Activated CD4-positive, alpha-beta T cell treated with anti-CD3 and anti-CD28 coated beads, Interleukin-2, amount 10 ng/mL, durations not matched to agents 7 days and 5 days (primary cell): ENCODE results near the gene PRPF6. TPM values are rescaled to one million over a fixed set of nuclear protein-coding genes. Genes with fewer than 3 reads are reported as not detected.
A peak's percentile ranks its signal among the peaks of the same experiment; 100 is the strongest.

ENCODE experiments used
- CTCF ChIA-PET: fragments of 350-600 bp; sonication (Branson Sonifier 250); formaldehyde crosslinking; loops from one replicate; lab custom pipeline; 2021; ENCODE audit warnings: antibody characterized with exemption; lab: Charles Lee
- POLR2A ChIA-PET: fragments of 350-600 bp; sonication (Branson Sonifier 250); formaldehyde crosslinking; loops from one replicate; lab custom pipeline; 2021; ENCODE audit warnings: antibody characterized with exemption; lab: Charles Lee
- DNase-seq: peaks from one replicate; pipeline ENCODE4 v3.0.0-alpha.2; 2020
- H3K27ac Mint-ChIP-seq: one replicate; pipeline ENCODE4 v1.8.0; 2021; ENCODE audit warnings: mild to moderate bottlenecking, moderate library complexity, mixed read lengths
- H3K27me3 Mint-ChIP-seq: one replicate; pipeline ENCODE4 v1.8.0; 2021; ENCODE audit warnings: mixed read lengths
- H3K36me3 Mint-ChIP-seq: one replicate; pipeline ENCODE4 v1.8.0; 2021; ENCODE audit warnings: low read depth, mixed read lengths
- H3K4me1 Mint-ChIP-seq: one replicate; pipeline ENCODE4 v1.8.0; 2021; ENCODE audit warnings: mixed read lengths
- H3K4me3 Mint-ChIP-seq: one replicate; pipeline ENCODE4 v1.8.0; 2021; ENCODE audit warnings: mild to moderate bottlenecking, moderate library complexity, mixed read lengths
- H3K9me3 Mint-ChIP-seq: one replicate; pipeline ENCODE4 v1.8.0; 2021; ENCODE audit warnings: mixed read lengths
- total RNA-seq, 2 experiments: library from RNA; stranded (reverse); gene quantifications; one replicate each; pipeline ENCODE4 v1.2.3, GENCODE V29; 2021

PRPF6 gene
- total RNA-seq, 2 experiments from 2014 or later, result 67.1 to 70.8 TPM

GRCh38 chr20:64065974-64066343 lies 85.0 kb downstream of the PRPF6 start:
- H3K27ac Mint-ChIP-seq, result peak overlapping the region; percentile 93
- H3K9me3 Mint-ChIP-seq, result no peaks in the 10 kb centered on the region
- H3K4me1 Mint-ChIP-seq, result peaks cover 61% of the 10 kb centered on the region
- no peaks in the 10 kb centered on the region for H3K27me3 Mint-ChIP-seq
- ChIA-PET CTCF (interaction anchor here (0.8 to 1.4 kb wide), 8 partner anchors 9 to 85 kb away, joined by 3 to 4 read pairs (median 3); partner anchors contain the start of genes PRPF6 and RGS19), POLR2A (interaction anchor here (0.6 kb wide), 1 partner anchor 148 kb away, joined by 3 read pairs; no protein-coding TSS in a partner anchor)
- H3K4me3 Mint-ChIP-seq, result peak overlapping the region; percentile 55
- H3K36me3 Mint-ChIP-seq, result no peaks in the 10 kb centered on the region
- DNase-seq, result peak; percentile 81

GRCh38 chr20:64067005-64067632 lies 86.2 kb downstream of the PRPF6 start:
- peak overlapping the region; percentile 9 for H3K4me3 Mint-ChIP-seq
- peaks cover 58% of the 10 kb centered on the region for H3K4me1 Mint-ChIP-seq
- DNase-seq, result no peak
- peak overlapping the region; percentile 85 for H3K27ac Mint-ChIP-seq
- ChIA-PET POLR2A (no interaction called here), CTCF (interaction anchor here (1.1 to 1.4 kb wide), 3 partner anchors 8 to 12 kb away, joined by 3 to 4 read pairs (median 3); partner anchors contain the start of gene RGS19)
- no peaks in the 10 kb centered on the region for H3K27me3 Mint-ChIP-seq
- no peaks in the 10 kb centered on the region for H3K9me3 Mint-ChIP-seq
- H3K36me3 Mint-ChIP-seq, result peaks cover 5% of the 10 kb centered on the region

- Mint-ChIP-seq H3K27ac (peak overlapping the region; percentile 85), H3K27me3 (no peaks in the 10 kb centered on the region), H3K36me3 (peaks cover 10% of the 10 kb centered on the region), H3K4me1 (peaks cover 60% of the 10 kb centered on the region), H3K9me3 (no peaks in the 10 kb centered on the region), H3K4me3 (peak overlapping the region; percentile 9)
- no peak for DNase-seq
- ChIA-PET CTCF (interaction anchor here (1.2 to 2.8 kb wide), 5 partner anchors 9 to 28 kb away, joined by 4 to 11 read pairs (median 5); partner anchors contain the start of genes OPRL1 and RGS19), POLR2A (no interaction called here)
These were observed 86.9 kb downstream of the PRPF6 start for GRCh38 chr20:64067733-64068307.

- ChIA-PET CTCF (interaction anchor here (0.9 to 2.8 kb wide), 7 partner anchors 9 to 88 kb away, joined by 3 to 11 read pairs (median 6); partner anchors contain the start of genes OPRL1, PRPF6 and RGS19), POLR2A (no interaction called here)
- H3K36me3 Mint-ChIP-seq, result peaks cover 13% of the 10 kb centered on the region
These were observed 87.7 kb downstream of the PRPF6 start for GRCh38 chr20:64068386-64069208.

GRCh38 chr20:64069209-64069613 lies 88.3 kb downstream of the PRPF6 start:
- Mint-ChIP-seq H3K4me3 (no peak overlapping the region), H3K27me3 (no peaks in the 10 kb centered on the region), H3K36me3 (peaks cover 16% of the 10 kb centered on the region), H3K4me1 (peaks cover 61% of the 10 kb centered on the region), H3K9me3 (no peaks in the 10 kb centered on the region), H3K27ac (peak overlapping the region; percentile 54)
- DNase-seq, result no peak
- CTCF ChIA-PET, result interaction anchor here (0.9 to 2.8 kb wide), 7 partner anchors 10 to 88 kb away, joined by 3 to 11 read pairs (median 6); partner anchors contain the start of genes OPRL1, PRPF6 and RGS19
- POLR2A ChIA-PET, result no interaction called here

More at GRCh38 chr20:64068386-64069208, 87.7 kb downstream of the PRPF6 start:
- no peak overlapping the region for H3K4me3 Mint-ChIP-seq
- H3K27me3 Mint-ChIP-seq, result no peaks in the 10 kb centered on the region
- H3K27ac Mint-ChIP-seq, result peak overlapping the region; percentile 75
- no peak for DNase-seq
- no peaks in the 10 kb centered on the region for H3K9me3 Mint-ChIP-seq
- H3K4me1 Mint-ChIP-seq, result peaks cover 65% of the 10 kb centered on the region

GRCh38 chr20:64069614-64070243 lies 88.8 kb downstream of the PRPF6 start:
- Mint-ChIP-seq H3K4me3 (no peak overlapping the region), H3K4me1 (peaks cover 58% of the 10 kb centered on the region), H3K36me3 (peaks cover 20% of the 10 kb centered on the region), H3K27me3 (no peaks in the 10 kb centered on the region), H3K27ac (no peak overlapping the region), H3K9me3 (no peaks in the 10 kb centered on the region)
- POLR2A ChIA-PET, result no interaction called here
- no peak for DNase-seq
- CTCF ChIA-PET, result interaction anchor here (0.9 to 2.8 kb wide), 6 partner anchors 10 to 89 kb away, joined by 3 to 11 read pairs (median 6); partner anchors contain the start of genes OPRL1, PRPF6 and RGS19

GRCh38 chr20:64070244-64070993 lies 89.5 kb downstream of the PRPF6 start:
- CTCF ChIA-PET, result interaction anchor here (0.6 to 2.8 kb wide), 5 partner anchors 9 to 47 kb away, joined by 3 to 11 read pairs (median 6); partner anchors contain the start of genes OPRL1 and RGS19
- Mint-ChIP-seq H3K36me3 (peaks cover 24% of the 10 kb centered on the region), H3K4me1 (peaks cover 52% of the 10 kb centered on the region), H3K27ac (no peak overlapping the region), H3K4me3 (no peak overlapping the region), H3K9me3 (no peaks in the 10 kb centered on the region), H3K27me3 (no peaks in the 10 kb centered on the region)
- DNase-seq, result no peak
- POLR2A ChIA-PET, result no interaction called here

GRCh38 chr20:64071341-64072332 lies 90.7 kb downstream of the PRPF6 start:
- DNase-seq, result no peak
- CTCF ChIA-PET, result interaction anchor here (1.0 to 2.2 kb wide), 3 partner anchors 12 to 49 kb away, joined by 5 to 8 read pairs (median 6); partner anchors contain the start of gene LKAAEAR1
- Mint-ChIP-seq H3K27ac (peak overlapping the region; percentile 50), H3K27me3 (no peaks in the 10 kb centered on the region), H3K36me3 (peaks cover 29% of the 10 kb centered on the region), H3K4me3 (no peak overlapping the region), H3K9me3 (no peaks in the 10 kb centered on the region), H3K4me1 (peaks cover 51% of the 10 kb centered on the region)
- POLR2A ChIA-PET, result no interaction called here

GRCh38 chr20:64072498-64073063 lies 91.6 kb downstream of the PRPF6 start:
- no peak for DNase-seq

GRCh38 chr20:64073476-64074183 lies 92.7 kb downstream of the PRPF6 start:
- Mint-ChIP-seq H3K4me1 (peaks cover 39% of the 10 kb centered on the region), H3K36me3 (peaks cover 39% of the 10 kb centered on the region), H3K4me3 (no peak overlapping the region), H3K9me3 (no peaks in the 10 kb centered on the region), H3K27ac (no peak overlapping the region), H3K27me3 (no peaks in the 10 kb centered on the region)
- ChIA-PET POLR2A (no interaction called here), CTCF (interaction anchor here (1.0 to 1.6 kb wide), 2 partner anchors 9 to 35 kb away, joined by 3 to 4 read pairs; no protein-coding TSS in a partner anchor)
- no peak for DNase-seq

More at GRCh38 chr20:64072498-64073063, 91.6 kb downstream of the PRPF6 start:
- POLR2A ChIA-PET, result no interaction called here
- no peaks in the 10 kb centered on the region for H3K27me3 Mint-ChIP-seq
- H3K27ac Mint-ChIP-seq, result no peak overlapping the region
- peaks cover 46% of the 10 kb centered on the region for H3K4me1 Mint-ChIP-seq
- H3K36me3 Mint-ChIP-seq, result peaks cover 34% of the 10 kb centered on the region
- no peak overlapping the region for H3K4me3 Mint-ChIP-seq
- no peaks in the 10 kb centered on the region for H3K9me3 Mint-ChIP-seq
- CTCF ChIA-PET, result interaction anchor here (1.0 to 2.2 kb wide), 3 partner anchors 11 to 48 kb away, joined by 5 to 8 read pairs (median 6); partner anchors contain the start of gene LKAAEAR1
